Heart left ventricle (tissue), 16 donors: ENCODE results near the gene MRPL24. TPM values are rescaled to one million over a fixed set of nuclear protein-coding genes. Genes with fewer than 3 reads are reported as not detected.
"Not testable (repeated sequence)": the region's sequence is repeated elsewhere in the genome, so short reads cannot be mapped to it uniquely, and the experiment has no call there.

ENCODE experiments used
- ATAC-seq, 4 donors: fragments of 200-7000 bp; cut with Tn5 transposase; one replicate each; pipeline ENCODE4 v1.9.1; 2020 to 2022; ENCODE audit warnings: moderate library complexity in 4 of 4, mild to moderate bottlenecking in 3 of 4, moderate number of reproducible peaks in 1 of 4
- DNase-seq, 5 donors: peaks; one replicate each; pipeline ENCODE4 v3.0.0-alpha.2; 2020
- H3K27ac ChIP-seq, 12 donors: fragments of 200-600 bp; sonication (generic) in 4 of 12; one replicate each; pipeline versions ENCODE4 v1.5.0 to v1.8.0; 2016 to 2022; ENCODE audit warnings: mild to moderate bottlenecking in 2 of 12
- H3K27me3 ChIP-seq, 9 donors: fragments of 200-600 bp; sonication (generic) in 2 of 9; one replicate each; pipeline versions ENCODE4 v1.5.1 to v1.8.0; 2016 to 2022; ENCODE audit warnings: mild to moderate bottlenecking in 3 of 9
- H3K36me3 ChIP-seq, 9 donors: fragments of 200-600 bp; sonication (generic) in 2 of 9; one replicate each; pipeline versions ENCODE4 v1.5.0 to v1.8.0; 2018 to 2022; ENCODE audit warnings: mild to moderate bottlenecking in 2 of 9
- H3K4me1 ChIP-seq, 12 donors: fragments of 200-600 bp; sonication (generic) in 4 of 12; one replicate each; pipeline versions ENCODE4 v1.5.0 to v1.8.0; 2016 to 2022; ENCODE audit warnings: mild to moderate bottlenecking in 3 of 12
- H3K4me3 ChIP-seq, 12 donors: fragments of 200-600 bp; sonication (generic) in 4 of 12; one replicate each; pipeline versions ENCODE4 v1.5.0 to v1.8.0; 2017 to 2022; ENCODE audit warnings: mild to moderate bottlenecking in 9 of 12, moderate library complexity in 4 of 12
- H3K9me3 ChIP-seq, 12 donors: fragments of 200-600 bp; sonication (generic) in 4 of 12; one replicate each; pipeline versions ENCODE4 v1.5.0 to v1.8.0; 2016 to 2022; ENCODE audit warnings: mild to moderate bottlenecking in 1 of 12
- CTCF ChIP-seq, 12 donors: fragments of 200-600 bp; sonication (generic) in 4 of 12; IDR thresholded peaks; one replicate each; pipeline versions ENCODE4 v1.5.0 to v1.8.0; 2018 to 2022; ENCODE audit warnings: antibody characterized with exemption in 12 of 12, mild to moderate bottlenecking in 5 of 12
- POLR2A ChIP-seq, 2 donors: fragments of 450-650 bp; IDR thresholded peaks; one replicate each; pipeline ENCODE4 v1.6.1; 2017; ENCODE audit warnings: antibody characterized with exemption in 2 of 2, mild to moderate bottlenecking in 2 of 2, moderate library complexity in 2 of 2
- WGBS, 4 donors: extraction: QIAGEN DNeasy Blood & Tissue Kit in 2 of 4; methylation state at CpG; one replicate each; pipeline versions ENCODE4 v1.1.5 to v1.1.7; 2013 to 2018; 5-methylcytosine and 5-hydroxymethylcytosine counted together
- intact Hi-C, 10 donors: fragments of 100-400 bp; cut with DNase I; formaldehyde crosslinking; loops; one replicate each; pipeline versions ENCODE4 v1.11.1 to v1.14.2; 2022
- polyA plus RNA-seq, 2 donors: library from polyadenylated mRNA; stranded (reverse); fragments of 200-250 nt; gene quantifications; one replicate each; pipeline ENCODE4 v1.2.3, GENCODE V29; 2013
- total RNA-seq, 9 donors: library from RNA; depleted of rRNA in 2 of 9; stranded (reverse); fragments of >200 nt in 2 of 9; fragmentation: NEBNext Ultra II Directional in 3 of 9; extraction: Animal tissue kit (Norgen Biotek cat#: 25700) in 3 of 9; gene quantifications; one replicate each; pipeline versions ENCODE4 v1.1.0 to v1.2.4, GENCODE V29; 2016 to 2023
- donor health status: ischemic (EF 13 %, LVEDD 7.1; RV severe dilation, severe dysfunction).
- donor health status: healthy with polysubstance abuse.
- donor health status: DM: no; HTN: yes; CAD: no.
- donor health status: DM: no; HTN: no; CAD: no.
- donor health status: ischemic (EF 25% LVEDD 6.9; RV normal size, moderate dysfunction).
- donor health status: ischemic (EF 25% LVEDD 5.7; RV mildly dilated, moderate dysfunction).
- donor health status: healthy.
- donor health status: DM: yes; HTN: yes; CAD: no.
- donor health status: ischemic (EF 35%, LVEDD 5.7; RV mildly dilated, moderate dysfunction).
- donor health status: nonischemic (EF 11% LVEDD 7.7; RV severe dilation, severe dysfunction).
- donor health status: DM: yes; HTN: yes; CAD: no.
- donor health status: PGD.
- donor health status: ischemic (EF 29% LVEDD 5.4; RV normal size, mild dysfunction).
- donor health status: nonischemic (EF 23%, LVEDD 6.1; RV moderate dilation, normal function).

The MRPL24 gene
- total and polyA plus RNA-seq, 11 donors: 74.8 to 230 (median 84.8) TPM

GRCh38 chr1:156767101-156767878 lies 26.4 kb upstream of the MRPL24 start, which contains the start of gene PRCC:
TSS of gene PRCC (plus strand) at chr1:156767535. CDS start at chr1:156767772, 237 bp downstream.
- DNase-seq (peak; percentile 97 to 99 (median 98)), ATAC-seq (peak; percentile 95 to 98 (median 98))
- Histone ChIP-seq H3K9me3 (no peaks in the 10 kb centered on the region), H3K27ac (peak within 1 kb of the TSS; percentile 81 to 99 (median 95)), H3K4me1 (peaks cover 0 to 54% (median 44%) of the 10 kb centered on the region in 12 donors), H3K27me3 (no peaks in the 10 kb centered on the region), H3K4me3 (peak within 1 kb of the TSS; percentile 52 to 100 (median 80)), H3K36me3 (peaks cover 0 to 23% (median 15%) of the 10 kb centered on the region in 9 donors)
- 0 to 1% (median 0%) methylated on average over 25 to 50 of the region's 50 CpGs for WGBS, 4 donors
- intact Hi-C loops: loop anchor here in 9 of 10 donors (1.0 to 5.0 kb wide), 7 partner anchors 14 to 40 kb away; partner anchors contain the start of genes ISG20L2 (in 7 of the 9), METTL25B (in 7 of the 9), MRPL24 (in 5 of the 9) and HDGF (in 1 of the 9)
- TF ChIP-seq CTCF (IDR thresholded peaks at IDR 0.05) (no peak), POLR2A (IDR thresholded peaks at IDR 0.05) (peak in 1 of 2 donors; percentile 40)

GRCh38 chr1:156766298-156767100 lies 25.6 kb upstream of the MRPL24 start:
- peaks cover 0 to 17% (median 9%) of the 10 kb centered on the region in 9 donors for H3K36me3 ChIP-seq
- TF ChIP-seq POLR2A (IDR thresholded peaks at IDR 0.05): no peak
- no peak for TF ChIP-seq CTCF (IDR thresholded peaks at IDR 0.05)
- WGBS, 4 donors: 6 to 8% (median 7%) methylated on average over 14 of the region's 14 CpGs
- ATAC-seq (peak in 3 of 4 donors; percentile 6 to 21 (median 14)), DNase-seq (no peak)
- no peaks in the 10 kb centered on the region for H3K9me3 ChIP-seq
- H3K27ac ChIP-seq: peak overlapping the region; percentile 33 to 99 (median 94)
- H3K27me3 ChIP-seq: no peaks in the 10 kb centered on the region
- peak overlapping the region; percentile 43 to 100 (median 79) for H3K4me3 ChIP-seq
- intact Hi-C loops: loop anchor here in 9 of 10 donors (1.0 to 5.0 kb wide), 8 partner anchors 14 to 39 kb away; partner anchors contain the start of genes ISG20L2 (in 7 of the 9), METTL25B (in 7 of the 9), MRPL24 (in 5 of the 9) and HDGF (in 1 of the 9)
- H3K4me1 ChIP-seq: peaks cover 0 to 48% (median 39%) of the 10 kb centered on the region in 12 donors

- no peaks in the 10 kb centered on the region for H3K9me3 ChIP-seq
- ATAC-seq: no peak
- H3K4me1 ChIP-seq: peaks cover 0 to 40% (median 31%) of the 10 kb centered on the region in 12 donors
- DNase-seq: no peak
- peaks cover 0 to 10% (median 5%) of the 10 kb centered on the region in 9 donors for H3K36me3 ChIP-seq
- WGBS, 4 donors: 78 to 94% (median 91%) methylated on average over 5 of the region's 5 CpGs
- peak overlapping the region in 10 of 12 donors; percentile 81 to 99 (median 95) for H3K27ac ChIP-seq
- intact Hi-C loops: loop anchor here in 7 of 10 donors (1.0 to 5.0 kb wide), 5 partner anchors 13 to 38 kb away; partner anchors contain the start of genes ISG20L2 (in 5 of the 7), METTL25B (in 5 of the 7) and MRPL24 (in 3 of the 7)
- TF ChIP-seq POLR2A (IDR thresholded peaks at IDR 0.05) (no peak), CTCF (IDR thresholded peaks at IDR 0.05) (no peak)
- H3K27me3 ChIP-seq: no peaks in the 10 kb centered on the region
- H3K4me3 ChIP-seq: peak overlapping the region in 7 of 12 donors; percentile 64 to 100 (median 81)
Measured at GRCh38 chr1:156765666-156766065, 24.8 kb upstream of the MRPL24 start.

- intact Hi-C loops: loop anchor here in 3 of 10 donors (5.0 kb wide), 1 partner anchor 38 kb away; the partner anchor contains the start of genes ISG20L2 (in 3 of the 3) and METTL25B (in 3 of the 3)
- not testable (repeated sequence) for ATAC-seq, DNase-seq, H3K27me3 ChIP-seq, H3K9me3 ChIP-seq, H3K36me3 ChIP-seq, H3K27ac ChIP-seq, H3K4me3 ChIP-seq
- 92 to 95% (median 94%) methylated on average over 15 of the region's 15 CpGs for WGBS, 4 donors
- peaks cover 0 to 35% (median 27%) of the 10 kb centered on the region in 12 donors for H3K4me1 ChIP-seq
Measured at GRCh38 chr1:156765136-156765535, 24.2 kb upstream of the MRPL24 start.
